Colon (tissue), 2 donors: ENCODE data around the gene NINJ1.

ENCODE experiments used
- FAIRE-seq: peaks from 2 replicates; lab custom pipeline; 2012; peaks lifted over from hg19 to GRCh38; lab: Jason Lieb, UNC
- donor health status: control.
- donor health status: control.

Gene NINJ1

DNA sequence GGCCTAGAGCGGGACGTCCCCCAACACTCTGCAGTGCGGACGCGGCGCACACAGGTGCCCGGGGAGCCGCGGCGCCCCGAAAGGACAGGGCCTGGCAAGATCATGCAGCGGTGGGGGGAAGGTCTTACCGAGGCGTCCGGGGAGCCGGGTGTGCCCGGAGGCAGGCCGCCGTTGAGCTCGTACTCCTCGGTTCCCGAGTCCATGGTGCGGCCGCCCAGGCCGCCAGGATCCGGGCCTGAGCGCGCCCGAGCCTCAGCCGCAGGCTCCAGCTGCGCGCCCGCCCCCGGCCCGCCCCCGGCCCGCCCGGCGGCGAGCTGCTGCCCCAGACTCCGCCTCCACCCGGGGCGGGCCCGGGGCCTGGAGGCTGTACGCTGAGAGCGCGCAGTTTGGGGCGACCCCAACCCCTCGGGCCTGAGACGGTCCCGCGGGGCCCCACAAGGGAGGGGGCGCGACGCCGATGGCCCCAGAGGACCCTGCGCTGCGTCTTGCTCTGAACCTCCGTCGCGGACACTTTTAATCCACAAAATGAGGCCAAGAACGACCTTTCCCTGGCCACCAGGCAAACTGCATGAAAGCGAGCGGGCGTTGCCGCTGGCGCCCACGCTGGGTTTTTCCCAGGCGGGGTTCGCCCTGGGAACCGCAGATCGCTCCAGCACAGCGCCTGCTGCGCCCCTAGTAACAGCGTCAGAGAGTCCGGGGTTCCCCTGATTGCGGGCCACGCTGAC lies at the start of gene NINJ1:
Gene NINJ1 (minus strand): TSS at position 237 of the 725 bp plus-strand sequence. CDS start 34 bp downstream, at position 203.
- FAIRE-seq = no peak

GRCh38 chr9:93183131-93183662 lies 49.1 kb upstream of the NINJ1 start:
- FAIRE-seq = no peak

- no peak for FAIRE-seq
These were observed 48.5 kb upstream of the NINJ1 start for GRCh38 chr9:93182572-93182971.

- FAIRE-seq = no peak
These were observed 47.8 kb upstream of the NINJ1 start for GRCh38 chr9:93181672-93182435.

DNA sequence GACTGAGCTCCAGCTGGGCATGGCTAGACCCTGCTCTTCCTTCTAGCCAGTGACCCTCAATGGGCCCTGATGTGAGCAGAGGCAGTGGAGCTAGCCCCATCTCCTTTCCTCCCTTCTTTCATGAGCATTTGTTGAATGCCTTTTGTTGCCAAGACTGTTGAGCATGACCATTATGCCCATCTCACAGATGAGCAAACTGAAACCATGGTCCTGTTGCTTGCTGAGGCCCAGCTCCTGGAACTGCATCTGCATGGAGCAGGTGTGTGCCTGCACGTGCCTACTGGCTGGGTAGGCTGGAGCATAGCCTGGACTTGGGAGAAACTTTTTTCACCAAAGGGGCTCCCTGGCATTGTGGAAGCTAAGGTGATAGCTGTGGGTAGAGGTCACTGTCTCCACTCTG lies 46.9 kb upstream of the NINJ1 start:
- no peak for FAIRE-seq

GRCh38 chr9:93178851-93179786 lies 45.1 kb upstream of the NINJ1 start:
- FAIRE-seq = no peak

DNA sequence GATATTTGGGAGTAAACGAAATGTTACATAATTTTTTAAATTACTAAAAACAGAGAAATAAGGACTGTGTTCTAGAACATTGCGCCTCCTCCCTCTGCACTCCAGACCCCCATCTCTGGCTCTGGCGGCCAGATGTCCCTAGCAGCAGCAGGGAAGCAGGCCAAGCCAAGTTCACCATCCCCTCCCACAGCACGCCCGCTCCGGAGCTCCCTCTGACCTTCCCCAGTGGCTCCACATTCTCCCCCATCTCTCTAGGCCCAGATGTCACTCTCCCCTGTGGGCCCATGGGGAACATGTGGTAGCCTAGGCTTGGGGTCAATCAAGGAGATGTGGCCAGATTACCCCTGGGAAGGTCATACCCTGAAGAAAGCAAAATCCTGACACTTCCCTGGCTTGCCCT lies 43.6 kb upstream of the NINJ1 start:
- FAIRE-seq = no peak

GRCh38 chr9:93174976-93175375 lies 40.9 kb upstream of the NINJ1 start:
- no peak for FAIRE-seq

DNA sequence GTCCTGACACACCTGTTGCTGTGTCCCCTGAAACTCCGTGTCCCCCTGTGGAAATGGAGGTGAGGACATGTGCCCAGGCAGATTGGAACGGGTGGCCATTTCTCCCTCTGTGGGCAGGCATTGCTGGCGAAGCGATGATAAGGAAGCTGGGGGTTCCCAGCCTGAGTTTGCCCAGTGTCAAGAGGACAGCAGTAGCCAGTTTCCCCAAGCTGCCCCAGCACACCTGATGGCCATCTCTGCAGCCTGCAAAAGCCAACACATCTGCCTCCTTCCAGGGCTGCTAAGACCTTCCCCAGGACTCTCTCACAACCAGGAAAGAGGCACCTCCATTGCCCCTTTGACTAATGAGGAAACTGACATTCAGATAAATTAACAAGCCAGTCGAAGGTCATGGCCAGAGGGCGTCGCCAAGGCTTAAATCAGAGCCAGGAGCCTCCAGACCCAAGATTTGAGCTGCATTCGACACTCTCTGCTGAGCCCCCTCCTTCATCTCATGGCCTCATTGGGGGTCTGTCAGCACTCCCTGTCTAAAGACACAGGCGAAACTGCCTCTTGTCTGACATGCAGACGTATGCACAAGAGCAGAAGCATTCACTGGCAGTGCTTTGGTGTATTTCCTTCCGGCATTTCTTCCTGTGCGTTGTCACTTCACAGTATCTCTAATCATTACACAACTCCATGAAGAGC lies 39.5 kb upstream of the NINJ1 start:
- FAIRE-seq = no peak

DNA sequence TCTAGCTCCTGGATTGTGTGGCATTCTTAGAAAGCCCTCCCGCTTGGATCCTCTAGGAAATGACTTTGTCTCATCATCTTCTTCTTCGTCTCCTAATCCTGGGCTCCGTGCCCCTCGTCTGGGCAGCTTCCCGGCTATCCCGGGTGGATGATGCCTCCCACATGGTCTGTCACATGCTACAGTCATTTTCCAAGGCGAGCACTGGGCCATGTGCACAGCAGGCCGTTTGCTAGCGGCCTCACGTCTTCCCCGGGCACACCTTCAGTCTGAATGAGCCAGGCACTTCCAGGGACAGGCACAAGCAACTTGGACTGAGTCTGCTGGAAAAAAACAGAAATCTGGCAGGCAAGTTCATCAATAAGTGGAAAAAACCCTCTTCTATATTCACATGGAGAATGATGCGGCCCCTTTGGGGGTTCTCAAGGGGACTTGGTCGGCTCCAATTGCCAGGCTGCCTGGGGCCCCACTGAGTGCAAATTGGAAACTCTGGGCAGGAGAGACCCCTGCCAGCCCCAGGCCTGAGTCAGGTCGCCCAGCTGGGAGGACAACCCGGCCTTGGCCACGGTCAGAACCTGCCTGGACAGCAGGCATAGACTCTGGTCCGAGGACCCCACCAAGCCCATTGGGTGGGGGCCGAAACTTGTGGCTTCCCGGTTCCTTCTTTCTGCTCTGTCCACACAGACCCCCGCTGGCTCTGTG lies 38.8 kb upstream of the NINJ1 start:
- no peak for FAIRE-seq

GRCh38 chr9:93171261-93171990 lies 37.4 kb upstream of the NINJ1 start:
- FAIRE-seq = no peak

GRCh38 chr9:93170571-93170970 lies 36.5 kb upstream of the NINJ1 start:
- no peak for FAIRE-seq

GRCh38 chr9:93169444-93169843 lies 35.4 kb upstream of the NINJ1 start:
- no peak for FAIRE-seq

DNA sequence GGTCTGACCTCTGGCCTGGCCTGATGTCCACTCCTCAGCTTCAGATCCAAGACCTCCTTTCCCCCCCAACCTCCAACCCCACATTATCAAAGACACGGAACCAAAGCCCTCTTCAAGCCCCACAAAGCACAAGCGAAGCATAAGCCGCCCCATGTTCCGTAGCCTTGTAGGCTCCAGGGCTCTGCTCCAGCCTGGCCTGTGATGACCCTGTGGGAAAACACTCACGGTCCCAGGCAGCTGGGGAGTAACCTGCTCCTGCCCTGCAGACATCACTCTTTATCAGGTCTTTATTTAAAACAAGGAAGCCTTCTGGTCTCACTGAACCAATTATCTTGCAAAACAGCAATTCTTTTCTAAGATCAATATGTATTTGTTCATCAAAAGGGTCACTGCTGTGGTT lies 34.5 kb upstream of the NINJ1 start:
- FAIRE-seq = no peak

DNA sequence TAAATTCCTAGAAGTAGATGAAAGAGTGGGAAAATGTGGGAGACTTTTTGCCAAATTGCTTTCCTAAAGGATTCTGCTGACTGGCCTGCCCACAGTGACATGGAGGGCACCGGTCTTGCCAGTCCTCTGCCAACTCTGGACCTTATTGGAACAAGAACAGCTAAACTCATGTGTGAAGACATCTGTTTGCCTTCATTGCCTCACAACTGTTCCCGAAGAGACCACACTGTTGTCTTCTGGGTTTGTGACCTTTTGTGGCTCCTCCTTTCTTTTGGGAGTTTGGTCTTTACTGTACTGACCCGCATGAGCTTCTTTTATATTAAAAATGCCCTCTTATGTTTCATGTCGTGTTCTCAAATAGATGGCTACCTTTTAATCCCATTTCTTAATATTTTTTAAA lies 33.8 kb upstream of the NINJ1 start:
- no peak for FAIRE-seq

- no peak for FAIRE-seq
These were observed 33.1 kb upstream of the NINJ1 start for GRCh38 chr9:93167185-93167584.

DNA sequence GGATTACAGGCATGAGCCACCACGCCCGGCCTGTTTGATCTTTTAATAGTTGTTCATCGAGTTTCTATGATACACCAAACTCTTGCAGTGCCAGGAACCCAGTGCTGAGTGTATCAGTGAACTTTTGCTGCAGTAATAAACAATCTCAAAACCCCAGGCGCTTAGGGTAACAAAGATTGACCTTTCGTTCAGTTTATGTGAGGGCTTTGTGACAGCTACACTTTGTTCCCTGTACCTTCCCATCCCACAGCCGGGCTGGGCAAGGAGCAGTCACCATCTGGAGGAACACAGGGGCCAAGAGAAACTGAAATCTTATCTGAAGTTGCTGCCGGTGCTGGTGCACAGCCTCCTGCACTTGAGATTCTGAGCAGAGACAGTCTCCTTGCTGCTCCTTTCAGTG lies 32.6 kb upstream of the NINJ1 start:
- FAIRE-seq = no peak

DNA sequence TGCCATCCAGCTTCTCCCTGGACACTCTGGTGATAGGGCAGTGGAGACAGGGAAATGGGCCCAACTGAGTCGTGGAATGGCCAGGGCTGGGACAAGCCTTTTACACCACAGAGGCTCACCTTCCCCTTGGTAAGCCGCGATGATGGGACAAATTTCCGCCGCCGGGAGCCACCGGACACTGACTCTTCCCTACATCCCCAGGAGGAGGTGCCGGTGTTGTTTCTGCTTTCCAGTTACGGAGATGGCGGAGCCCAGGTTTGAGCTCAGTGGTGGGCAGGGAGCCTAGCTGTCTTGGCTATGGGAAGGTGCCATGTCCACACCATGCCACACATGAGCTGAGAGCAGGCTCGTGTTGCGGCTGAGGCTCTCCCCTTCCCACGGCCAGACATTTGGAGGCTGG lies 30.0 kb upstream of the NINJ1 start:
- FAIRE-seq = no peak

- FAIRE-seq = no peak
These were observed 27.9 kb upstream of the NINJ1 start for GRCh38 chr9:93161786-93162562.
